Left ventricle myocardium inferior (tissue), 1 donor: Measurements from ENCODE around the gene NHERF1. TPM values are rescaled to one million over a fixed set of nuclear protein-coding genes. Genes with fewer than 3 reads are reported as not detected.

Experiments
- DNase-seq: peaks from one replicate; pipeline ENCODE4 v3.0.0-alpha.2; 2020
- H3K27ac ChIP-seq: fragments of 200-600 bp; replicated peaks from 2 replicates; pipeline ENCODE4 v1.8.0; 2021
- H3K27me3 ChIP-seq: fragments of 200-600 bp; 2 replicates; pipeline ENCODE4 v1.8.0; 2021; ENCODE audit warnings: low read depth
- H3K36me3 ChIP-seq: fragments of 200-600 bp; 2 replicates; pipeline ENCODE4 v1.8.0; 2021
- H3K4me1 ChIP-seq: fragments of 200-600 bp; 2 replicates; pipeline ENCODE4 v1.8.0; 2021
- H3K4me3 ChIP-seq: fragments of 200-600 bp; 2 replicates; pipeline ENCODE4 v1.8.0; 2021; ENCODE audit warnings: mild to moderate bottlenecking, moderate library complexity
- H3K9me3 ChIP-seq: fragments of 200-600 bp; replicated peaks from 2 replicates; pipeline ENCODE4 v1.8.0; 2021
- intact Hi-C: fragments of 100-400 bp; cut with micrococcal nuclease; formaldehyde crosslinking; loops from one replicate; pipeline ENCODE4 v1.11.0; 2022
- total RNA-seq: library from RNA; stranded (reverse); fragmentation: NEBNext Ultra II Directional; extraction: Animal tissue kit (Norgen Biotek cat#: 25700); gene quantifications from one replicate; pipeline ENCODE4 v1.2.1, GENCODE V29; 2021
- TF ChIP-seq, protein P1 (sequence below): fragments of 200-600 bp; IDR thresholded peaks from 2 replicates; pipeline ENCODE4 v1.8.0; 2021; ENCODE audit warnings: antibody characterized with exemption, mild to moderate bottlenecking, borderline replicate concordance
- donor health status: DM: no; HTN: yes; CAD: no; lungs with severe emphysema.

The NHERF1 gene
- total RNA-seq, 1 donor from 2014 or later = 11.3 TPM

- Histone ChIP-seq H3K9me3 (no peaks in the 10 kb centered on the region), H3K4me3 (no peak overlapping the region), H3K36me3 (peaks cover 30% of the 10 kb centered on the region), H3K27ac (peak overlapping the region; percentile 89), H3K27me3 (no peaks in the 10 kb centered on the region), H3K4me1 (peaks cover 58% of the 10 kb centered on the region)
- TF ChIP-seq, protein P1, sequence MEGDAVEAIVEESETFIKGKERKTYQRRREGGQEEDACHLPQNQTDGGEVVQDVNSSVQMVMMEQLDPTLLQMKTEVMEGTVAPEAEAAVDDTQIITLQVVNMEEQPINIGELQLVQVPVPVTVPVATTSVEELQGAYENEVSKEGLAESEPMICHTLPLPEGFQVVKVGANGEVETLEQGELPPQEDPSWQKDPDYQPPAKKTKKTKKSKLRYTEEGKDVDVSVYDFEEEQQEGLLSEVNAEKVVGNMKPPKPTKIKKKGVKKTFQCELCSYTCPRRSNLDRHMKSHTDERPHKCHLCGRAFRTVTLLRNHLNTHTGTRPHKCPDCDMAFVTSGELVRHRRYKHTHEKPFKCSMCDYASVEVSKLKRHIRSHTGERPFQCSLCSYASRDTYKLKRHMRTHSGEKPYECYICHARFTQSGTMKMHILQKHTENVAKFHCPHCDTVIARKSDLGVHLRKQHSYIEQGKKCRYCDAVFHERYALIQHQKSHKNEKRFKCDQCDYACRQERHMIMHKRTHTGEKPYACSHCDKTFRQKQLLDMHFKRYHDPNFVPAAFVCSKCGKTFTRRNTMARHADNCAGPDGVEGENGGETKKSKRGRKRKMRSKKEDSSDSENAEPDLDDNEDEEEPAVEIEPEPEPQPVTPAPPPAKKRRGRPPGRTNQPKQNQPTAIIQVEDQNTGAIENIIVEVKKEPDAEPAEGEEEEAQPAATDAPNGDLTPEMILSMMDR = no peak
- intact Hi-C loops = no loop called here
- DNase-seq = peak; percentile 38
These were observed 20.3 kb downstream of the NHERF1 start for GRCh38 chr17:74768763-74769114.

DNA sequence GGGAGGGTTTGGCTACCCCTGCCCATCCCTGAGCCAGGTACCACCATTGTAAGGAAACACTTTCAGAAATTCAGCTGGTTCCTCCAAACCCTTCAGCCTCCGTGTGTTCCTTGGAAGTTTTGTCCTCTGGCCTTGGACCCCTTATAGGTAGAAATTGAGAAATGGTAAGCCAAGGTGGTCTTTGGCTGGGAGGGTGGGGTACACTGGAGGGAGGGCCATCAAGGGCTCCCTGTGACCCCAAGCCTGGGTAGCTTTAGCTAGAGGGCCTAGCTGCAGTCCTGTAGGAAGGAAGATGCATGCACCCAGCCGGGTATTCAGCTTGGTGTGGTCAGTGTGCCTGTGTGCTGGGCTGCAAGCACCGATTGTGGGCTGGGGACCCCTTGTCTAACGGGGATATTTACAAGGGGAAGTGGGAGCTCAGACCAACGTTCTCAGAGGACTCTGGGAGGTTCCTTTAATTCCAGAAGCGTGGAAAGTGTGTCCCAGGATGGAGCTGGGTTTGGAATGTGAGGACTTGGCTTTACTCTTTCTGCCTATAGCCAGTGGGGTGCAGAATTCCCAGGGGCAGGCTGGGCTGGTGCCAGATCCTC is 20.9 kb downstream of the NHERF1 start:
- Histone ChIP-seq H3K36me3 (peaks cover 32% of the 10 kb centered on the region), H3K27me3 (no peaks in the 10 kb centered on the region), H3K4me3 (no peak overlapping the region), H3K9me3 (no peaks in the 10 kb centered on the region), H3K4me1 (peaks cover 58% of the 10 kb centered on the region), H3K27ac (peak overlapping the region; percentile 89)
- no peak for DNase-seq
- TF ChIP-seq, protein P1 = no peak
- intact Hi-C loops = no loop called here

DNA sequence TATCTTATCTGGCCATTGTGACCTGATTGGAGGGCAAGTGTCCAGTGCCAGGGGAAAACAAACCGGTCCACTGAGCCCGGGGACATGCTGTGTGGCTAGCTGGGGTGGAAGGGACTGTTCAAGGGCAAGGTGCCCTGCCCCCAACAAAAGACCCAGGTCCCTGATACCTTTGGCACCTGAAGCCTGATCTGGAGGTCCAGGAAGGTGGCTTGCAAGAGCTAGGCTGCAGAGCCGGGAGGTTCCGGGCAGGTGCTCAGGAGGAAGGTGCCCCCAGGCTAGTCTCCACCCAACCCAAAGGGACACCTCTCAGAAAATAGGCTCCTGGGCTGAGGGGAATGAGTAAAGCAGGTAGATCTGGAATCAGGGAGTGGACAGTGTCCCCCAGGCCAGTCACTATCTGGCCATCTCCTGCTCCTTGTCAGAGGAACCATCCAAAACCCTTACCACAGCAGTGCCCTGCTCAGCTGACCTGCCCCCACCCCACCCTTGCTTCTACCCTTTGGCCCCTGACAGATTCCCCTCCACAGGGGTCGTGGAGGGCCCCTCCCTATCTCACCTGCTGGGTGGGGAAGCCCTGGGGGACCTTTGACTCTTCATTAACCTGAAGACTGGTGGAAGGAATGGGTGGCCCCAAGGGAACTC is 21.5 kb downstream of the NHERF1 start:
- Histone ChIP-seq H3K4me1 (peaks cover 58% of the 10 kb centered on the region), H3K4me3 (no peak overlapping the region), H3K27me3 (no peaks in the 10 kb centered on the region), H3K27ac (peak overlapping the region; percentile 89), H3K9me3 (no peaks in the 10 kb centered on the region), H3K36me3 (peaks cover 32% of the 10 kb centered on the region)
- TF ChIP-seq, protein P1 = no peak
- no peak for DNase-seq
- intact Hi-C loops = no loop called here

GRCh38 chr17:74770498-74771318 is 22.3 kb downstream of the NHERF1 start:
- H3K4me3 ChIP-seq = no peak overlapping the region
- peak; percentile 64 for DNase-seq
- peaks cover 32% of the 10 kb centered on the region for H3K36me3 ChIP-seq
- H3K27ac ChIP-seq = peak overlapping the region; percentile 89
- H3K27me3 ChIP-seq = no peaks in the 10 kb centered on the region
- no peaks in the 10 kb centered on the region for H3K9me3 ChIP-seq
- H3K4me1 ChIP-seq = peaks cover 65% of the 10 kb centered on the region
- intact Hi-C loops = no loop called here
- TF ChIP-seq, protein P1 = peak; percentile 89

- H3K27ac ChIP-seq = no peak overlapping the region
- H3K27me3 ChIP-seq = no peaks in the 10 kb centered on the region
- H3K4me3 ChIP-seq = no peak overlapping the region
- TF ChIP-seq, protein P1 = no peak
- no peak for DNase-seq
- intact Hi-C loops = no loop called here
- H3K36me3 ChIP-seq = peaks cover 32% of the 10 kb centered on the region
- peaks cover 69% of the 10 kb centered on the region for H3K4me1 ChIP-seq
- no peaks in the 10 kb centered on the region for H3K9me3 ChIP-seq
These were observed 23.0 kb downstream of the NHERF1 start for GRCh38 chr17:74771319-74771914.
